Neuron (in vitro differentiated cells): ENCODE results near the gene CSGALNACT2.
"Not testable (repeated sequence)": the region's sequence is repeated elsewhere in the genome, so short reads cannot be mapped to it uniquely, and the experiment has no call there.

Source experiments
- H2AFZ ChIP-seq: one replicate; pipeline ENCODE4 v1.6.1; 2013; ENCODE audit warnings: low read depth, mild to moderate bottlenecking, inconsistent platforms, low read length, moderate library complexity
- H3K27me3 ChIP-seq: one replicate; pipeline ENCODE4 v1.6.1; 2013; ENCODE audit warnings: low read length; ENCODE audit not compliant: insufficient read depth
- H3K36me3 ChIP-seq: one replicate; pipeline ENCODE4 v1.6.1; 2013; ENCODE audit warnings: low read length; ENCODE audit not compliant: insufficient read depth
- H3K4me1 ChIP-seq: one replicate; pipeline ENCODE4 v1.6.1; 2013; ENCODE audit warnings: low read length; ENCODE audit not compliant: insufficient read depth
- H3K4me3 ChIP-seq: 2 replicates; pipeline ENCODE4 v1.5.1; 2013; ENCODE audit warnings: mild to moderate bottlenecking, low read length, moderate library complexity
- H3K9me3 ChIP-seq: one replicate; pipeline ENCODE4 v1.6.1; 2013; ENCODE audit warnings: low read length

Gene CSGALNACT2

DNA sequence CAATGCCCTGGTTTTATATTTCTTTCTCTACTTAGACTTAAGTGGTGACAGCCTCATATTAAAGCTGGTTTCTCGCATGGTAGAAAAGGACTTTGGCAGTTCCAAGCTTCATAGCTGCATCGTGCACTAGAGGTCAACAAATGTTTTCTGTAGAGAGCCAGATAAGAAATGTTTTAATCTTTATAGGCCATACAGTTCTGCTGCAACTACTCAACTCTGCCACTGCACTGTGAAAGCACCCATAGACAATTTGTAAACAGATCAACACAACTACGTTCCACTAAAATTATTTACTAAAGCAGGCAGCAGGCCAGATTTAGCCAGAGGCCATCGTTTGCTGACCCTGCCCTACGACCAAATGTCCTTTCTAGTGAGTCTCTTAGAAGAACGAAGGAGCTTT is 36.7 kb downstream of the CSGALNACT2 start:
- no peak overlapping the region for H2AFZ ChIP-seq
- H3K4me3 ChIP-seq, result no peak overlapping the region
- H3K4me1 ChIP-seq, result no peaks in the 10 kb centered on the region
- H3K27me3 ChIP-seq, result no peaks in the 10 kb centered on the region
- peaks cover 12% of the 10 kb centered on the region for H3K9me3 ChIP-seq
- H3K36me3 ChIP-seq, result peaks cover 58% of the 10 kb centered on the region

DNA sequence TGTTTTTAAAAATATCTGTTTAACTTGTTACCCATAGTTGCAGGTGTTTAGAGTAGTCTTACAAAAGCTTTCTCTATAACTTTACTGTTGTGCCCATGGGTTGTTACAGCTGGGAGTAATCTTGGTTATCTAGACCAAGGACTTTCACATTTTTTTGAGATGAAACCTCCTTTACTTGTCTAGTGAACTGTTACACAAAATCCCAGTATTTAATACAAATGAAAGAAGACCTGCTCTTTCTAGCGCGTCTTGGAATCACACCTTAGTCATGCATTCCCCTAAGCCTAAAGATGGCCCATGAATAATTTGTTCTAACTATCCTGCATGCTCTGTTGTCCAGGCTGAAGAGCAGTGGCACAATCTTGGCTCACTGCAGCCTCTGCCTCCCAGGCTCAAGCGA is 38.0 kb downstream of the CSGALNACT2 start:
- Histone ChIP-seq H3K9me3 (peaks cover 15% of the 10 kb centered on the region), H3K27me3 (no peaks in the 10 kb centered on the region), H3K4me3 (no peak overlapping the region), H3K4me1 (no peaks in the 10 kb centered on the region), H3K36me3 (peaks cover 66% of the 10 kb centered on the region), H2AFZ (no peak overlapping the region)

DNA sequence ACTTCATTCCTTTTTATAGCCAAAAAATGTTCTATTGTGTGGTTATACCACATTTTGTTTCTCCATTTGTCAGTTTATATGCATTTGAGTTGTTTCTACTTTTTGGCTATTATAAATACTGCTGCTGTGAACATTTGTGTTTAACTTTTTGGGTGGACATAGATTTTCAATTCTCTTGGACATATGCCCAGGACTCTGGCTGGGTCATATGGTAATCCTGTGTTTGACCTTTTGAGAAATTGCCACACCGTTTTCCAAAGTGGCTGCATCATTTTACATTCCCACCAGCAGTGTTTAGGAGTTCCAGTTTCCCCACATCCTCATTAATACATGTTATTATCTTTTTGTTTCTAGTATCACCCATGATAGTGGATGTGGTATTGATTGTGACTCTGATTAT is 39.4 kb downstream of the CSGALNACT2 start:
- Histone ChIP-seq H3K9me3 (peaks cover 15% of the 10 kb centered on the region), H3K4me3 (no peak overlapping the region)

DNA sequence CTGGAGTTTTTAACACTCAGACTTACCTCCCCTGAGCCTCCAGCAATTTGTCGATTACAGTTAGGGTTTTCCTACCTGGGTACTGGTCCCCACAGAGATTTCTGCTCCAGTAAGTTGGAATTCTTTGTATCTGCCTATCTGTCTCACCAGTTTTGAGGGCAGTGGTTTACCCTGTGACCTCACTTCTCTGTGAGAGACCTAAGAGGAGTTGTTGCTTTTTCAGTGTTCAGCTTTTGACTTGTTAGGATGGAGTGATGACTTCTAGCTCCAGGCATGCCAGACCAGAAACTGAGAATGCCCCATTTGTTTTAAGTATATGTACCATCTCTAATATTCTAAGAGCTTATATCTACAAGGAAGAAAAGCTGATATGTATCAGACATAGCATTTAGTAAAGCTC is 42.9 kb downstream of the CSGALNACT2 start:
- Histone ChIP-seq H3K4me1 (no peaks in the 10 kb centered on the region), H3K9me3 (peaks cover 12% of the 10 kb centered on the region), H3K36me3 (peaks cover 52% of the 10 kb centered on the region), H3K27me3 (no peaks in the 10 kb centered on the region), H3K4me3 (no peak overlapping the region), H2AFZ (no peak overlapping the region)

More for the DNA sequence above, 39.4 kb downstream of the CSGALNACT2 start:
- Histone ChIP-seq H3K4me1 (no peaks in the 10 kb centered on the region), H3K36me3 (peaks cover 58% of the 10 kb centered on the region), H3K27me3 (no peaks in the 10 kb centered on the region), H2AFZ (no peak overlapping the region)

DNA sequence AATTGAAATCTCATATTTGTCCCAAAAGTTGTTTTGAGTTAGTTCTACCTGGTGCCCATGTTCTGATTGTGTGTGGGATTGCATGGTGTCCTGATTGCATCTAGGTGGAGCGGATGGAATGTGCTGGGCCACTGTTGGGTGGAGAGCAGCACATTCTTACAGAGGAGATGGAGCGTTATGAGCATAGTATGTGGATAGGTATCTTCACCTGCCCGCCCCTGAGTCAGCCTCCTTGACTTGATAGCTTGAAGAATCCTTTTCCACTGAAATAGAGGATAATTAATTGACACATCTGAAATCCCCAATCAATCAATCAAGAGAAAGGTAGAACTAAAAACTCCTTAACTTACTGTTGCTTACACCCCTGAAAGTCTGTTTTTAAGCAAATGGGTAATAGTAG is 45.5 kb downstream of the CSGALNACT2 start:
- H3K36me3 ChIP-seq, result peaks cover 41% of the 10 kb centered on the region
- H3K9me3 ChIP-seq, H3K4me1 ChIP-seq, H3K27me3 ChIP-seq, H3K4me3 ChIP-seq, H2AFZ ChIP-seq: not testable (repeated sequence)

DNA sequence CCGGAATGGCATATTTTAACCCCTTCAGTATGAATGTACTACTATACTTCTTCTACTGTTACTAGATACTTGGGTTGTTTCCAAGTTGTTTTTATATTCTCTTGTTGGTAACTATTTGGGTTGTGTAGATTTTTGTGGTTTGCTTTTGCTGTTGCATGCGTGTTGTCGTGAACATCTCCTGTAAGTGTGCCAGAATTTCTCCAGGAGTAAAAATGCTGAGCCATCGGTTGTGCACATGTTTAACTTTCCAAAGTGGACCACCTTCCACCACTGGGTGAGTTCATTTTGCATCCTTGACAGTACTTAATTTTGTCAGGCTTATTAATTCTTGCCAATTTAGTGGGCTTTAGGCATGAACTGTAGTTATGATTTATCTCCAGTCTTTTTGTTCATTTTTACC is 47.9 kb downstream of the CSGALNACT2 start:
- Histone ChIP-seq H2AFZ (no peak overlapping the region), H3K36me3 (peaks cover 20% of the 10 kb centered on the region), H3K9me3 (peaks cover 2% of the 10 kb centered on the region), H3K4me3 (no peak overlapping the region), H3K27me3 (no peaks in the 10 kb centered on the region), H3K4me1 (no peaks in the 10 kb centered on the region)

DNA sequence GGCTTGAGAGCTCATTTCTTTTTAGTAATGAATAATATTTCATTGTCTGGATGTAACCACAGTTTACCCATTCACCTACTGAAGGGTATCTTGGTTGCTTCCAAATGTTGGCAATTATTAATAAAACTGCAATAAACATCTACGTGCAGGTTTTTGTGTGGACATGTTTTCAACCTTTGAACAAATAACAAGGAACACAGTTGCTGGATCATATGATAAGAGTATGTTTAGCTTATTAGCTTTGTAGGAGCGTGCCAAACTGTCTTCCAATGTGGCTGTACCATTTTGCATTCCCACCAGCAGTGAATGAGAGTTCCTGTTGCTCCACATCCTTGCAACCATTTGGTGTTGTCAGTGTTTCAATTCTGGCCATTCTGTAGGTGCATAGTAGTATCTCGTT is 49.0 kb downstream of the CSGALNACT2 start:
- H2AFZ ChIP-seq, result no peak overlapping the region

DNA sequence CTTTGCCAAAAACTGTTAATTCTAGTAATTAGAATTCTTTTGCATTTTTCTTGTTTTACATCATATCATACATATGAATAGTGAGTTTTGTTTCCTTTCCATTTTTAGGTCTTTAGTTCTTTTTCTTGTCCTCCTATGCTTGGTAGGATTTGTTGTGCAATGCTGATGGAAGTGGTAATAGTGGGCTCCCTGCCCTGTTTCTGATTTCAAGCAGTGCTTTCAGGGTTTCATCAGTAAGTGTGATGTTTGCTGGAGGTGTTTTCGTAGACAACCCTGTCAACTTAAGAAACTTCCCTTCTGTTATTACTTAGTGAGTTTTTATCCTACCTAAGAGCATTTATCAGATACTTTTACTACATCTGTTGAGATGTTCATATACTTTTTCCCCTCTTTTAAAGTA is 50.5 kb downstream of the CSGALNACT2 start:
- H3K4me1 ChIP-seq, result no peaks in the 10 kb centered on the region
- no peak overlapping the region for H2AFZ ChIP-seq
- H3K36me3 ChIP-seq, result peaks cover 14% of the 10 kb centered on the region
- H3K27me3 ChIP-seq, result no peaks in the 10 kb centered on the region
- H3K4me3 ChIP-seq, result no peak overlapping the region
- peaks cover 2% of the 10 kb centered on the region for H3K9me3 ChIP-seq

More for the DNA sequence above, 49.0 kb downstream of the CSGALNACT2 start:
- H3K4me1 ChIP-seq, result no peaks in the 10 kb centered on the region
- H3K36me3 ChIP-seq, result peaks cover 19% of the 10 kb centered on the region
- no peak overlapping the region for H3K4me3 ChIP-seq
- H3K9me3 ChIP-seq, result peaks cover 2% of the 10 kb centered on the region
- no peaks in the 10 kb centered on the region for H3K27me3 ChIP-seq

DNA sequence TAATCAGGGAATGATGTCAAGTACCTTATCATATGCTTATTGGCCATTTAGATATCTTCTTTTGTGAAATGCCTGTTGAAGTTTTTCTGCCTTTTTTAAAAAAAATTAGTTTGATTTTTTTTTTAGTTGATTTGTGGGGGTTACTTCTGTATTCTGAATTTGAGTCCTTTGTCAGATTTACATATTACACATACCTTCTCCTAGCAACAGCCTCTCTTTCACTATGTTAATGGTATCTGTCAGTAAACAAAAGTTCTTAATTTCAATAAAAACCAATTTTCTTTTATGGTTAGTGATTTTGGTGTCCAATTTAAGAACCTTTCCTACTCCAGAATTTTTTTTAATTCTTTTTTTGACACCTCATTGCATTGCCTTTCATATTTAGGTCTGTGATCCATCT is 52.0 kb downstream of the CSGALNACT2 start:
- Histone ChIP-seq H3K4me3 (no peak overlapping the region), H3K27me3 (no peaks in the 10 kb centered on the region), H3K36me3 (peaks cover 9% of the 10 kb centered on the region), H3K4me1 (no peaks in the 10 kb centered on the region), H2AFZ (no peak overlapping the region), H3K9me3 (peaks cover 2% of the 10 kb centered on the region)

DNA sequence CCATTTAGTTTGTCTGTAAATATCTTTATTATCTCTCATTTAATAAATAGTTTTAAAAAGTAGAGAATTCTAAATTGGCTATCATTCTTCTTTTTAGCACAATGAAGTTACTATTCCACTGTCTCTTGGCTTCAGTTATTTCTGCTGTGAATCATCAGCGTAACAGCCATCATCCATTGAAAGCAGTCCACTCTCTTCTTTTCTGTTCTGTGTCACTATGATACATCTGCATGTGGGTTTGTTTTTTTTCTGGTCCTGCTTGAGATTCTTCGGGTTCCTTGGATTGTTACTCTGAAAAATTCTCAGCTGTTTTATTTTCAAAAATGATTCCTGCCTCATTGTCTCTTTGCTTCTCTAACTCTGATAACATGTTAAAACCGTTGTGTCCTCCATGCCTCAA is 52.5 kb downstream of the CSGALNACT2 start:
- no peak overlapping the region for H3K4me3 ChIP-seq

DNA sequence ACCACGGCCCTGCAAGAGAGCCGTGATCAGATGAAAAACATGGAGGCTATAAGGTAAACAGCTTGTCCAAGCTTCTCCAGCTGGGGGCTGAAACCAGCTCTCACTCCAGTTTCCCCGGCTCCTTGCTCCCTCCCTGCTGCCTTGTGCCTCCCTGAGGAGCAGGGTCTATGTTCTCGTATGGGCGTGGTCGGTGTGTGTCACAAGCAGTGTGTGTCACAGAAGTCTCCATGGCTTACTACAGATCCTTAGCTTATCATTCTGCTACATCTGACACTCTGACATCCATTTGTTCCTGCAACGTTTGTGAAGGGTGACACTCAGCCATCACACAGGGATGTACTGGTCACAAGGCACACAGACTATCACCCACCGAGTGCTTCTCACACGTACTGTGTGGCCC is 54.6 kb downstream of the CSGALNACT2 start:
- Histone ChIP-seq H3K9me3 (no peaks in the 10 kb centered on the region), H2AFZ (no peak overlapping the region), H3K27me3 (no peaks in the 10 kb centered on the region), H3K4me3 (no peak overlapping the region), H3K4me1 (no peaks in the 10 kb centered on the region), H3K36me3 (peaks cover 2% of the 10 kb centered on the region)

More for the DNA sequence above, 52.5 kb downstream of the CSGALNACT2 start:
- peaks cover 9% of the 10 kb centered on the region for H3K36me3 ChIP-seq
- H2AFZ ChIP-seq, result no peak overlapping the region
- no peaks in the 10 kb centered on the region for H3K4me1 ChIP-seq
- H3K27me3 ChIP-seq, result no peaks in the 10 kb centered on the region
- H3K9me3 ChIP-seq, result peaks cover 2% of the 10 kb centered on the region

DNA sequence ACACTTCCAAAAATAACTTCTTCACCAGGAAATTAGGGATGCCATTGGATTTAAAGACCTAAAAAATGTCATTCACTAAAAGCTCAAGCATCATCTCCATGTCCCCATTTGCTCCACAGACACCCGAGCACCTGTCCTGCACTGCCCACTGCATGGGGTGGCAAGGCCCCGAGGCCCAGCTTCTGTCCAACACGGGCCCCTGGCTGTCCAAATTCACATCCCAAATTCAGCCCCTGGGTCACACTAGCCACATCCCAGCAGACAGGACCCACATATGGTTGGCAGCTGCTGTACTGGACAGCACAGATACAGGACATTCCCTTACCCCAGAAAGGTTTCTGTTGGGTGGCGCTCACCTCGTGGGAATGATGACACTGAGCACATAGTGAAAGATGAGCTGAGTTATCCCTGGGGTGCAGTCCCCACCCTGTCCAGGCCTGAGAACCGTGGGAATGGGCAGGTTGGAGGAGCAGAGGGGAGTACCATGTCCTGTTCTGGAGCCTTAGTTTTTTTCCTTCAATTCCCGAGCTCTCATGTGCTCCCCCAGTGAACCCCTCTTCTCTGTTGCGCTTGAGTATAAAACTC is 55.3 kb downstream of the CSGALNACT2 start:
- no peaks in the 10 kb centered on the region for H3K36me3 ChIP-seq
- H3K27me3 ChIP-seq, result no peaks in the 10 kb centered on the region
- no peaks in the 10 kb centered on the region for H3K9me3 ChIP-seq
- no peaks in the 10 kb centered on the region for H3K4me1 ChIP-seq
- H3K4me3 ChIP-seq, result no peak overlapping the region
- H2AFZ ChIP-seq, result no peak overlapping the region

DNA sequence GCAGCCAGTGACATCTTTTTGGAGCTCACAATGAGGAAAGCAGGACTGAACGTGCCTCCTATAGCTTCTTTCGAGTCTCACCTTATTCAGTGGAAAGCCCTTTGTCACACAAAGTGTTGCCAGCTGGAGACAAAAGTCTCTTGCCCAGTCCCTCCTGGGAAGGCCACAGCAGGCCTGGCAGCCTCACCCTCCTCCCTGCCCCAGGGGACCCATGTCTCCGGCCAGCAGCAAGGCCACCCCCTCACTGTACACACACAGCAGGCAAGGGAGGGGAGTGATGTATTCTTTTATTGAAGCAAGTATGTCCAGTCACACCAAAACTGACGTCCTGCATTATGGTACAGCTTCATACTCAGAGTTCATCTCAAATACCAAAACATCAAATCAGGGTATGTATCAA is 56.0 kb downstream of the CSGALNACT2 start:
- Histone ChIP-seq H3K4me3 (no peak overlapping the region), H2AFZ (no peak overlapping the region), H3K27me3 (no peaks in the 10 kb centered on the region), H3K4me1 (no peaks in the 10 kb centered on the region), H3K9me3 (no peaks in the 10 kb centered on the region), H3K36me3 (no peaks in the 10 kb centered on the region)

DNA sequence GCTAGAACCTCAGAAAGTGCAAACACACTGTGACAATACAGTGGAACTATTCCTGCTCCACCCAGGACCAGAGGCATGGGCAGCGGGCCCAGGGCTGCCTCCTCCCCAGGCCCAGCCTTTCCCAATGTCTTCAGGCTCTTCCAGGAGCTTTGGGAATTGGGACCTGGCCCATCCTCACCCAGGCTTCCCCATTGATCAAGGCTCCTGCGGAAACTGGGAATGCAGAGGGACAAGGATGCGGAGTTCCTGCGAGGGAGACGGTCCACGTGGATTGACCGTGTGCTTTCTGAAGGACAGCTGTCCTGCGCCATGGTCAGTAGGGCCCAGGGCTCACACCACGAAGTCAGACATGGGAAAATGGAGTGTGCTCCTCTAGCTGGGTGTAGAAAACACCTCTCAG is 56.6 kb downstream of the CSGALNACT2 start:
- Histone ChIP-seq H3K4me1 (no peaks in the 10 kb centered on the region), H3K27me3 (no peaks in the 10 kb centered on the region), H3K9me3 (no peaks in the 10 kb centered on the region), H3K36me3 (no peaks in the 10 kb centered on the region), H2AFZ (no peak overlapping the region), H3K4me3 (no peak overlapping the region)
